ENCODE data around the gene APOA5.

DNA sequence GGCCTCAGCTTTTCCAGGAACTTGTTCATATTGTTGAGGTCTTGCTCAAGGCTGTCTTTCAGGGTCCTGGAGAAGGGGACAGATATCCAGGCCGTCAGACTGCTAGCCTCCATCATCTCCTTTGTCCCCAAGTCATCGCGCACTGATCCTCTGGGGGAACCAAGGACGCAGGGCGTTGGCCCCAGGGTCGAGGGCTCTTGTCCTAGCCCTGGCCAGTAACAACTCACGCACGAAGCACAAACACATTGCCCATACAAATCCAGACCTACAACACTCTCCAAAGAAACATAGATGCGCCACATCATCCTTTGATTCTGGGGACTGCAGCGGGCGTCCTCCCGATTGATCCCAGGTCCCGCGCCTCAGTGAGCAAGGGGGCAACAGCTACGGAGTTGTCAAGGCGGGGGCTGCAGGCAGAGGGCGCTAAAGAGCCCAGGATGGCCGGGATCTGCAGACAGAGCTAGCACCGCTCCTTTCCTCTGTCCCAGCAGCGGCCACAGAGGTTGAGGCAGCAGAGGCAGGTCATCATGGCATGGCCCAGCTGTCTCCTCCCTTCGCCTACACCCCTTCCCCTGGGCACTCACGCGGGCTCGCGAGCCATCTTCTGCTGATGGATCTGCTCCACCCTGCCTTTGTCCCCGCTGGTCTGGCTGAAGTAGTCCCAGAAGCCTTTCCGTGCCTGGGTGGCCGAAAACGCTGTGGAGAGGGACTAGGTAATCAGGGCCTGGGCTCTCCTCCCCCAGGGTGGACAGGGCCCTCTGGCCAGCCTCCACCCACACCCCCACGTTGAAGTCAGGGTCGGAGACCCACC is 472 bp downstream of the APOA5 start:
- TF ChIP-seq, protein P1, sequence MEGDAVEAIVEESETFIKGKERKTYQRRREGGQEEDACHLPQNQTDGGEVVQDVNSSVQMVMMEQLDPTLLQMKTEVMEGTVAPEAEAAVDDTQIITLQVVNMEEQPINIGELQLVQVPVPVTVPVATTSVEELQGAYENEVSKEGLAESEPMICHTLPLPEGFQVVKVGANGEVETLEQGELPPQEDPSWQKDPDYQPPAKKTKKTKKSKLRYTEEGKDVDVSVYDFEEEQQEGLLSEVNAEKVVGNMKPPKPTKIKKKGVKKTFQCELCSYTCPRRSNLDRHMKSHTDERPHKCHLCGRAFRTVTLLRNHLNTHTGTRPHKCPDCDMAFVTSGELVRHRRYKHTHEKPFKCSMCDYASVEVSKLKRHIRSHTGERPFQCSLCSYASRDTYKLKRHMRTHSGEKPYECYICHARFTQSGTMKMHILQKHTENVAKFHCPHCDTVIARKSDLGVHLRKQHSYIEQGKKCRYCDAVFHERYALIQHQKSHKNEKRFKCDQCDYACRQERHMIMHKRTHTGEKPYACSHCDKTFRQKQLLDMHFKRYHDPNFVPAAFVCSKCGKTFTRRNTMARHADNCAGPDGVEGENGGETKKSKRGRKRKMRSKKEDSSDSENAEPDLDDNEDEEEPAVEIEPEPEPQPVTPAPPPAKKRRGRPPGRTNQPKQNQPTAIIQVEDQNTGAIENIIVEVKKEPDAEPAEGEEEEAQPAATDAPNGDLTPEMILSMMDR (IDR thresholded peaks at IDR 0.05; ENCODE audit: low read depth, low read length) = peak; percentile 91
- TF ChIP-seq MYC (IDR thresholded peaks at IDR 0.05; ENCODE audit: low read depth, low read length) = no peak
- TF ChIP-seq POLR2A (IDR thresholded peaks at IDR 0.05; ENCODE audit: extremely low read depth, insufficient read length) = no peak
- TF ChIP-seq, protein P2, sequence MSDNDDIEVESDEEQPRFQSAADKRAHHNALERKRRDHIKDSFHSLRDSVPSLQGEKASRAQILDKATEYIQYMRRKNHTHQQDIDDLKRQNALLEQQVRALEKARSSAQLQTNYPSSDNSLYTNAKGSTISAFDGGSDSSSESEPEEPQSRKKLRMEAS (IDR thresholded peaks at IDR 0.05; ENCODE audit: low read depth, low read length) = no peak

Measured in NB4 (cell line).